NK-92 treated with Interleukin-12 subunit alpha and Interleukin-12 subunit beta, amount 100 ng/mL, for 24 hours (cell line): ENCODE measurements around the gene HTT.

Experiments
- DNase-seq: peaks from one replicate; lab custom pipeline; 2025; lab: John Stamatoyannopoulos, UW

The HTT gene

DNA sequence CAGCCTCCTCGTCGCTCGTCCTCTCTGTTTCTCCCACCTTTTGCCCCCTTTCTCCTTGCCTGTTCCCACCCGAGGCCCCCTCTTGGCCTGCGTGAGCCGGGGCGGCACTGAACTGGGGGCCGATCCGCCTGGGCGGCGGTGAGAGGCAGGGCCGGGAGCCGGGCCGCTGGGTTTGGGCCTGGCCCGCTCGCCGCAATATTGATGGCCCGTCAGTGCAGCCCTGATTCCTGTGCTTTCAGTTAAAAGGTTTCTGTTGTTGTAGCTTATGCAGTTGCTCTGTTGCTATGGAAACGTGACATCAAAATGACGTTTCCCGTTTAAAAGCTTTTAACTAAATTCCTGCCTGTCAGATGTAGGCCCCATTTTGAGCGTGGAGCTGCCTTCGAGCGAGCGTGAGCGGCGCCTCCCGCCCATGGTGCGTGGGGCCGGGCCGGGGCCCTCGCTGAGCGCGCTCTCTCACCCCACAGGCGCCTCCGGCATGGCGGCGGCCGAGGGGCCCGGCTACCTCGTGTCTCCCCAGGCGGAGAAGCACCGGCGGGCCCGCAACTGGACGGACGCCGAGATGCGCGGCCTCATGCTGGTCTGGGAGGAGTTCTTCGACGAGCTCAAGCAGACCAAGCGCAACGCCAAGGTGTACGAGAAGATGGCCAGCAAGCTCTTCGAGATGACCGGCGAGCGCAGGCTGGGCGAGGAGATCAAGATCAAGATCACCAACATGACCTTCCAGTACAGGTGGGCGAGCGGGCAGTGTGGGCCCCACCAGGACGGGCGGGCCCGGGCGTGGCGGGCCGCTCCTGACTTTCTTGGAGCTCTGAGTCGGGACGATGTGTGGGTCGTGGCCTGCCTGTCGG lies 174.6 kb downstream of the HTT start, which contains the start of gene MSANTD1:
TSS of gene MSANTD1 (plus strand) at position 349 of the 851 bp plus-strand sequence. CDS start at position 413, 64 bp downstream.
- DNase-seq: no peak

DNA sequence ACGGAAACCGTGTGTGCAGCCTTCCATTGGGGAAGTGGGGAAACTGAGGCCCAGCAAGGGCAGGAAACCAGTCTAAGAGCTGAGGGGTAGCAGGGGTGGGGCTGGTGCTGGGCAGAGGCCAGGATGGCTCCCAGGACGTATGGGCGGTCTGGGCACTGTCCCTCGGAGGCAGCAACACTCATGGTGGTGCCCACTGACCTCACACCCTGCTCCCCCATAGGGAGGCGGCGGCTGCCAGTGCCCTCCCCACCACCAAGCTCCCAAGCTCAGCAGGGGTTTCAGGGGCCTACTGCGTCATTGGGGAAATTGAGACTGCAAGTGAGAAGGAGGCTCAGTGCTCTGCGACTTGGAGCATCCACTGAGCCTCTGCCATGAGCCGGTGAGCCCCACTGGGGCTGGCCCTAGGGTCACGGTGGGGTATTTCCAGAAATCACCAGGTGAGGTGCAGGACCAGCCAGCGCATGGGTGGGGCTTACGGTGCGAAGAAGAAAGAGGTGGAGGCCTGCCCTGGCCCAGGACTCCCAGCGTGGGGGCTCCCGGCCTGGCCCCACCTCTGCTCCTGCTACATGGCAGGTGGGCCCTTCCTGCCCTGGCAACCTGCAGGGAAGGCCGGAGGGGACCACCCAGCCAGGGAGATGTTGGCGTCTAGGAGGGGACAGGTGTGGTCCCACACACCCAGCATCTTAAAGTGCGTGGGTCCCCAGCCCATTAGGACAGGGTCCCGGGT lies 175.4 kb downstream of the HTT start:
- DNase-seq: no peak

DNA sequence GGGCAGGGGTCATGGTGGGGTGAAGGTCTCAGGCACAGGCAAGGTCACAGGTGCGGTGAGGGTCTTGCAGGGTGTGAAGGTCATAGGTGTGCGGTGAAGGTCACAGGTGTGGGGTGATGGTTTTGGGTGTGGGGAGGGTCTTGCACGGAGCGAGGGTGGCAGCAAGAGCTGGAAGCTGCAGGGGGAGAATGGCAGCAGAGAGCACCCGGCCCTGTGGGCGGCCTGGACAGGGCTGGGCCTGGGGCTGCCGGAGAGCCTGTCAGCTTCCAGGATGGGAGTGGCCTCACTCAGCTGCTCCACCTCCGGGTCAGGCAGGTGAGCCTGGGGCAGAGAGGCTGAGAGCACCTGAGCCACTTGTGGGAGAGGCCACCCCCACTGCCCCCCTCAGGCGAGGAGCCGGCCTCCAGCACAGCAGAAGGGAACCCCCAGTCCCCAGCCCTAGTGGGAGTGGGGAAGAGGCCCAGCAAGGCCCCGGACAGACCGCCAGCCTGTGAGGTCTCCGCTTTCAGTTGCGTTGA lies 176.0 kb downstream of the HTT start:
- no peak for DNase-seq

DNA sequence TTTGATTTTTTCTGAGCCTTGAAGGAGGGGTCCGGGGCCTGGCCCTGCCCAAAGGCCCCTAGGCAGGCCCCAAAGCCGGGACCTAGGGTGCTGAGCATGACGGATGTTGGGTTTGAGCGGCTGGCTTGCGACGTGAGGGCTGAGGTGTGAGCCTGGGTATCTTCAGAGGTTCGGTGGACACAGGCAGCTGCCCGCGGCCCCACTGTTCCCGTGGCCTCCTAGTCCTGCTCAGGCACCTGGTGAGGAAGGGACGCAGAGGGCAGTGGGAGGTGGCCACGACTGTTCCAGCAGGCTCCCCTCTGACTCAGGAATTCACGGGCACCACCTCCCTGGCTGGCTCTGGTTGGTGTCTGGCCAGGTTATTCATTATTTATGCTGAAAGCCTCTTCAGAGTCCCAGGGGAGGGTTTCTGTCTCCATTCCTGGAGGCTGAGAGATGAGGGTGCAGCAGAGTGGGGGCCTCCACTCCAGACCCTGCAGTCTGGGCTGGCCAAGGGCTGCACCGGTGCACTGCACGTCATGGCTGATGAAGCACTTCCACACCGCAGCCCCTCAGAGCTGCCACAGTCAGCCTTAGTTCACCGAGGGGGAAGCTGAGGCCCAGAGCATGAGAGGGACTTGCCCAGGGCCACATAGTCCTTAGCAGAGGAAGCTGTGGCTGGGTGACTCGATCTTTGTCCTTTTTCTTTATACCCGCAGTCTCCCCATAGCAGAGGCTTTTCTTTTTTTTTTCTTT lies 176.6 kb downstream of the HTT start:
- DNase-seq: no peak

DNA sequence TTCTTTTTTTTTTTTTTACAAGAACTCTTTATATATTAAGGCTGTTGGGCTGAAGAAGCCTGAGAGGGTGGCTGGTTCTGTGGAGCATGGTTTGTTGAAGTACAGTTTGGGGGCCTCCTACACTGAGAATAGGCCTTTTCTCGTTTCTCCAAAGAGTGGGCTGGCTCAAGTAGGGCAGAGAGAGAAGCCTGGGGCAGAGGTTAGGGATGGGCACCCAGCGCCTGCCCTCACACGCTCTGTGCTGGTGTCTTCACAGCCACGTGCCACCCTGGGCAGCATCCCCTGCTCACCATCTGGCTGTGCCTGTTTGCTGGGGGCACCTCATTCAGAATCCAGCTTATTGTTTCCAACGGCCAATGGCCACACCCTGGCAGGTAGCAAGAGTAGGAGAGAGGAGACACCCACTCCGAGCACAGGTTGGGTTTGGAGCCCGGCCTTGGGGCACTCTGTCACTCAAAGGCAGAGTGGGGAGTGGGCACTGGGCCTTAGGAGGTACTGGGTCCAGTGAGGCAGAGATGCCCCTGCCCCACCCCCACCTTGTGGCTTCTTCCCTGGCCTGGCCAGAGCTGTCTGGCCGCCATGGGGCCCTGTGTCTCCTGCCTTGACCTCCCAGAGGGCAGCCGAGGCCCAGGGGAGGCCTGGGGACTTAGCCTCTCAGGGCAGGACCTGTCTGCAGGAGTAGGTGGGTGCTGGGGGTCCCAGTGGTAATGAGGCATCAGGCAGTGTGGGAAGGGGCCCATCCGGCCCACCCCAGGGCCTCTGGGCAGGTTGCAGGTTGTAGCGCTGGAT lies 177.4 kb downstream of the HTT start:
- DNase-seq: no peak

DNA sequence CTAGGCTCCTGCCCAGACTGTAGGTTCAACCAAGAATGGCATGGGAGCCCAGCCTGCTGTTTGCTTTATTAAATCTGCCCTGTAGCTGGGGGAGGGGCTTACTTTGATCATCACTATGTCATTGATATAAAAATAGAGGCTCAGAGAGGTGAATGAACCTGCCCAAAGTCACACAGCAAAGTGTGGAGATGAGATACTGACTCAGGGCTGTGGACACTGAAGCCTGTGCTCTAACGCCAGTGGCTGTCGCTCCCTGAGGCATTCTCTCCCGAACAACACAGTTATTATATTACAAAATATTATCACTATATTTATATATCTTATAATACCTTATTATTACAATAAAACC lies 178.0 kb downstream of the HTT start:
- DNase-seq: no peak

DNA sequence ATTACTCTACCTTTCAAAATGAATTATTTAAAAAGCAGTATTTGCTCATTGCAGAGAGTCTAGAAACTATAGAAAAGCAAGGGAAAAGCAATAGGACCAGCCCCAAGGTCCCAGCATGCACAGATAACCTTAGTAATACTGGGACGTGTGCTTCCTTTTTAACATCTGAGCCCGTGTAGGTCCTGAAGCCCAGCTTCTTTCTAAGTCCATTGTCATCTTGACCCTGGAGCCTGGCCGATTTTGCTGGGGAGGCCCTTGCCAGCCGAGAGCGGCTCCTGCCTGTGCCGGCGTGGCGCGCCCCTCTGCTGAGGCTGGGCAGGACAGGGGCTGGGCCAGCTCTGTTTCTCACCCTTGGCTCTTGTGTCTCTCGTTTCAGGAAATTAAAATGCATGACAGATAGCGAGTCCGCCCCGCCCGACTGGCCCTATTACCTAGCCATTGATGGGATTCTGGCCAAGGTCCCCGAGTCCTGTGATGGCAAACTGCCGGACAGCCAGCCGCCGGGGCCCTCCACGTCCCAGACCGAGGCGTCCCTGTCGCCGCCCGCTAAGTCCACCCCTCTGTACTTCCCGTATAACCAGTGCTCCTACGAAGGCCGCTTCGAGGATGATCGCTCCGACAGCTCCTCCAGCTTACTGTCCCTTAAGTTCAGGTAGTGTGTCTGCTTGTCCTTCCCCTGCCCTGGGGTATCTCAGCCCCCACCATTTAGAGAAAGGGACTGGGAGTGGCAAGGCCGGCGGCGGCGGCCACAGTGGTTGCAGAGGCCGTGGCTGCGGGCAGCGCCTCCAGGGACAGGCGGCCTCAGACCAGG lies 178.6 kb downstream of the HTT start:
- DNase-seq: no peak

DNA sequence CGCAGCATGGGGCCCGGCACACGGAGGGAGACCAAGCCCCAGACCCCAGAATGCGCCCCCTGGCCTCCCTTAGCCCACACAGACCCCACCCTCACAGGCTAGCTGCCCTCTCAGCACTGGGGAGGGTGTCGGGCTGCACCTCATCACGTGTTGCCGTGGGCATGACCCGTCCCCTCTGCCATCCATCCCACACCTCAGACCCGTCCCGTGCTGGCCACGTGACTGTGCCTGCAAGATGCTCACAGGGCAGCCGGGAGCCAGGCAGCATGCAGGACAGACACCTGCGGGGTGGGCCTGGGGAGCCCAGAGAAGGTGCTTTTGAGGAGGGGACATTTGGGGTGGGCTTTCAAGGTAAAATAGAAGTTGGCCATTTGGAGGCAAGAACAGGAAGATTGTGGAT lies 179.3 kb downstream of the HTT start:
- no peak for DNase-seq

DNA sequence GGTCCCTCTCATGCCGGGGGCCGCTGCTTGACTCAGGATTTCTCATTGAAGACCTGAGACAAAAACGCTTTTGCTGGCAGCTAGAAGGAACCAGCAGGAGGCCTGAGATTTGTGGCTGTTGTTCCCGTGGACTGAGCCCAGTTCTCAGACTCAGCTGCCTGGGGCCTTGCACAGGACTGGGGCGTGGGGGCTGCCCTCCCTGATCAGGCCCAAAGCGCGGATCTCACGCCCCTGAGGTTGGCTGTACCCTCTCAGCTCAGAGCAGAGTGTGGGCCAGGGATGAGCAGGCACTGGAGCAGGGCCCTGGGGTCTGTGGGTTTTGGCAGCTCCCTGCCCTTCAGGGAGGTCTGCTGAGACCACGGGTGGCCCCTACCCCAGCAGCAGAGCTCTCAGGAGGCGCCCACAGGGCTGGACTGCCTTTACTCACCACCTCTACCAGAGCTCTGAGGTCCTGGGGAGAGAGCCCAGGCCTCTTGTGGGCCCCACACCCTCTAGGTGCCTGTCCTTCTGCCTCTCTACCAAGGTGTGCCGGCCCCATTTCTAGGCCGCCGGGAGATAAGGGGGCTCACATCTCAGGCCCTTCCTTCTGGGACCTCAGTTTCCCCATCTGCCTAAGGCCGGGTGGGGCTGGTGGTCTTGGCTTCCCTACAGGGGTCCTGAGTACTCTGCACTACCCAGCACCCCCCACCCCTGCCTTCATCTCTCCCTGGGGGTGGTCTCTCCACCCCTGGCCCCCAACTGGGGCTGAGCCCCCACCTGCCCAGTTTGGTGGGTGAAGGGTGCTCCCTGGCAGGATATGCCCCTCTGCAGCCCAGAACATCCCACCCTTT lies 180.0 kb downstream of the HTT start:
- DNase-seq: no peak

DNA sequence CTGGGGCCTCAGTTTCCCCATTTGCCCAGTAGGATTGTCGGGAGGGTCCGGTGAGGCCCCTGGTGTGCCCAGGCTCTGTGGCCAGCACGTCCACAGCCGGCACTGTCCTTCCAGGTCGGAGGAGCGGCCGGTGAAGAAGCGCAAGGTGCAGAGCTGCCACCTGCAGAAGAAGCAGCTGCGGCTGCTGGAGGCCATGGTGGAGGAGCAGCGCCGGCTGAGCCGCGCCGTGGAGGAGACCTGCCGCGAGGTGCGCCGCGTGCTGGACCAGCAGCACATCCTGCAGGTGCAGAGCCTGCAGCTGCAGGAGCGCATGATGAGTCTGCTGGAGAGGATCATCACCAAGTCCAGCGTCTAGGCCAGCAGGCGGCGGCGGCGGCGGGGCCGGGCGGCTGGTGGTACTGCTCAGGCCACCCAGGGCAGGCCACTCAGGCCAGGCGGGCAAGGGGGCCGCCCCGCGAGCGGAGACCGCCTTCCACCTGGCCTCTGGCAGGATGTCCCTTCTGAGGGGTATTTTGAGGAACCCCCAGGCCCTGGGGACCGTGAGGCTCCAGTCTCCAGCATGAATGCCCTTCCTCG lies 181.2 kb downstream of the HTT start:
- DNase-seq: no peak

DNA sequence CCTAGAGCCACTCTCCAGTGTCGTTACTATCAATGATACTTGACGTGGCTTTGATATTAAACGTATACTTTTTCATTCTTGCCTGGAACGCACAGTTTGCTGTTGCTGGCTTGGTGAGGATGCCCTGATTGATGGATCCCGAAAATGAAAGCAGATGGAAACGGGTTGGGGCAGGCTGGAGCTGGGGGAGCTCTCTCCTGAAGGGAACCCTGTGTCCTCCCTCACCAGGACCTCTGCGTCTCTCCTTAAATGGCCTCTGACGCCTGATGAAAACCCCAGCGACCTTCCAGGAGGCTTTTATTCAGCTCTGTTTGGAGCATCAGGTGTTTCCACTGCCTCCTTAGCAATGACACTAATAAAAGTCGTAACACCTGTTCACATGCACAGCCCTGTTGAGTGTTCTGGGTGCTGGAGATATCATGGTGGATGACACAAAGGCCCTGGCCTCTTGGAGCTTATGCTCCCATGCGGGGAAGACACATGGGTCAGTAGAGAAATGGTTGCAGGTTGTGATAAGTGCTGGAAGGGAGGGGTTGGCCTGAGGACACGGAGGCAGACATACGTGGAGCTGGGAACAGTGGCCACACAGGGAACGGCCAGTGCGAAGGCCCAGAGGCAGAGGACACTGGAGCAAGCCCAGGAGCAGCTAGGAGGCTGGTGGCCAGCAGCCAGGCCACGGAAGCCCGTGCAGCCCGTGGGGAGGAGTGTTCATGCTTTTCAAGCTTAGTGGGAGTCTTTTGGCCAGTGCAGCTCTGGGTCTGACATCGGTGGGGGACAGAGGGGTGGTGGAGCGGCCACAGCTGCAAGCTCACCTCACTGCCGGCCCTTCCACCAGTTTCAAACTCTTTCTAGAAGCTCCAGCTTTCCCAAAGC lies 182.0 kb downstream of the HTT start:
- no peak for DNase-seq

DNA sequence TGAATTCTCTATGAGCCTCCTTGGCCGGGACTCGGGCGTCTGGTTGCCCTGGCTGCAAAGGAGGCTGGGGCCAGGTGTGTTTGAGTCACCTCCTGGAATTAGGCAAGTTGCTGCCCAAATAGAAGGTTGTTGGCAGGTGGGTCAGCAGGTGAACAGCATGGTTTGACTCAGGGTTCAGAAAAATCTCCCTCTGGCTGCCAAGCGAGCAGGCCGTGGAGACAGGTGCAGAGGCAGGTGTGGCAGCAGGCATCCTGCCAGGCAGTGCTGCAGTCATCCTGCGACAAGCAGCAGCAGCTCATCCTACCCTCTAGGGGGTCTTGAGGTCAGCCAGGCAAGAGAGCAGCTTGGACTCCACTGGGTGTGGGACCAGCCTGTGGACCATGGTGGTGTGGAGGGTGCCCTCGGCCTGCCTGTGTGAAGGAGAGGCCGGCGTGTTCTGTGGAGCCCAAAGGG lies 182.6 kb downstream of the HTT start:
- no peak for DNase-seq

DNA sequence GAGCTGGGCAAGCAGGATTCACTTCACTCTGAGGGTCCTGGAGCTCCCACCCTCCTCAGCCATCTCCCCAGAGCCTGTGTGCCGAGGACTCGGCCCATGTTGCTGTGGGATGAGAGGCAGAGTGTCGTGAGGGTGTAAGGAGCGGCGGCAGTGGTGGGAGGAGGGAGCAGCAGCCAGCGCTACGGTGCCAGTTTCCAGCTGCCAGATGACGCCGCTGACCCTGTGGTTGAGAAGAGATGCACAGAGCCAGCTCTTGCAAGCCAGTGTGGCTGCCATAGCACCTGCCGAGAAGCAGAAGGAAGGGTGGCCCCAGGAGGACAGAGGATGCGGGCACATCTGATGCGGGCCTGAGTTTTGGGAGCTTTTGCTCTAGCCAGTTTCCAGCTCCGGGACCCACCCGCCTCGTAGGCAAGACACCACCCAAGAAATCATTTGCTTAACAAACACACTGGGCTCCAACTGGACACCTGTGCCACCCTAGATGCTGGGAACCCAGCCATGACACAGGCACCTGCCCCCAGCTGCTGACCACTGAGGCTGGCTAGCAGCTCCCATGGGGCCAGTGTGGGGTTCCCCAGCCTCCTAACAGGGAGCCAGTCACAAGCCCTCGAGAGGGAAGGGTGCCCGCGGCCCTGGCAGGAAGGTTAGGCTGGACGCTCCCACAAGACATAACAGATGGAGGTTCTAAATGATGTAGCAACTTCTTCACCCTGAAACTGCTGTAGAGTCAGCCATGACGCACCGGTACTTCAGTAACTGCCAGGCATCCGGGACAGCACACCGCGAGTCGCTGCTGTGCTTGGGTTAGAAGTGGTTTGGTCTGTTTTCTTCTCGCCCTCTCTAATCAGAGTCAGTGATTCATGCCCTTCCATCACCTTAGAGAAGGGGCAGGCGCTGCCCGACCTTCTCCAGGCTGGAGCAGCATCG lies 183.3 kb downstream of the HTT start:
- no peak for DNase-seq

DNA sequence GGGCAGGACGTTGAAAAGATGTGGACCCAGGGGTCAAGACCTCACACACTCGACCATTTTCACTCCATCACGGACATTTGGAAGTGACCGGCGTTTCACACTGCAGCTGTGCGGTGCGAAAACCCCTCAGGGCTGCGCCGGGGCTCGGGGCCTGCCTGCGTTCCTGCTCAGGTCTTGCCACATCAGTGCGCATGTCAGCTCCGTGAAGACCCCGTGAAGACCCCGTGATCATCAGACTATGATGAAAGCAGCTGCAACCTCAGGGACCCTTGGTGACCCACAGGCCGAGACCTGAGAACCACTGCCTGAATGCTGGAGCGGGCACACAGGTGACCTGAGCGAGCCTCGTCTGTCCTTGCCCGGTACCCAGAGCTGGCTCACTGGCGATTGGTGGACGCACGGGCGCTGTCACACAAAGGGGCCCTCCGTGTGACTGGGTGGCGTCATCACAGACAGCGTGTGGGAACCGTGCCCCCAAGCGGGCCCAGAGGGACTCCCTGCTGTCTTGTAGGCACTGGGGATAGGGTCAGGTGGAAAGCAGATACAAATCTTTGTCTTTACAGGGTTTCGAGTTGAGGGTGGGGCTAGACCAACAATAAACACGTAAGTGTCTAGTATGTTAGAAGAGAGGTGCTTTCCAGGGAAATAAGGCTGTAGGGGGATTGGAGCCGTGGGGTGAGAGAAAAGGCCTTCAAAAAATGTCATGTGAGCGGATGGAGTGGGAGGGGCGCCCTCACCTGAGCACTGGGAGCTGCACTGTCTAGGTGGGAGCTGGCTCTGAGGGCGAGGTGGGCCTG lies 187.1 kb downstream of the HTT start:
- no peak for DNase-seq

DNA sequence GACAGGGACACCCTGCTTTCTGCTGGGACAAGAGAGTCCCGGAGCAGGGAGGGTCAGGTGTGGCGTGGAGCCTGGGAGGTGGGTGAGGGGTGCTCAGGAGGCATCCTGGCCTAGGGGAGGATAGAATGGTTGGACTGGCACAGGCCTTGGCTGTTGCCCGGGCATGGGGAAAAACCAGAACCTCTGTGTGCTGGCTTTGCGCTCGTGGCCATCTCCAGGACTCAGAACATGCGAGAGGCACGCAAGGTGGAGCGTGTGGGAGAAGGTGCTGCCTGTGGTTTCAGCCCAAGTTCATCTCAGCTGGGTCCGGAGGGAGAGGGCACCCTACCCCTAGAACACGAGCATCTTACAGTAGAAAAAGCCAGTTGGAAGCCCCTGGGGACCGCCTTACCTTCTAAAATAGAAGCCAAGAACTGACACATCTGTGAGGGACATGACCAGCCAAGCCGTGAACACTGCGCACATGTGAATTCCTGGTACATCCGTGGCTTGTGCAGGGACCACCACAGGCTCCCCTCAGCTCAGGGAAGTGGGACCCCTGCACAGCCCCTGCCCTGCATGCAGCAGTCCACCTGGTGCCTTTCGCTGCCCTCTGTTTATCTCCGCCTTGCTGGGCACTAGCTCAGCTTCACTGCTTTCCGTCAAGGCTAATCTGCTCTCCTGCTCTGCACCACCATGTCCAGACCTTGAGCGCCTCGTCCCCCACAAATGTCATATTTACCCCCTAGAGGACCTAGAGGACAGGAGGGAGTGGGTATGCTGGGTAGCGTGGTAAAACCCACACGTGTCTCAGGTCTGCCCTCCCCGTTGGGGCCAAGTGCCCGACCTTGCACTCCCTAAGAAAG lies 187.9 kb downstream of the HTT start:
- no peak for DNase-seq
